ENCODE data around the gene SLX9.
A peak's percentile ranks its signal among the peaks of the same experiment; 100 is the strongest.

SLX9 gene

DNA sequence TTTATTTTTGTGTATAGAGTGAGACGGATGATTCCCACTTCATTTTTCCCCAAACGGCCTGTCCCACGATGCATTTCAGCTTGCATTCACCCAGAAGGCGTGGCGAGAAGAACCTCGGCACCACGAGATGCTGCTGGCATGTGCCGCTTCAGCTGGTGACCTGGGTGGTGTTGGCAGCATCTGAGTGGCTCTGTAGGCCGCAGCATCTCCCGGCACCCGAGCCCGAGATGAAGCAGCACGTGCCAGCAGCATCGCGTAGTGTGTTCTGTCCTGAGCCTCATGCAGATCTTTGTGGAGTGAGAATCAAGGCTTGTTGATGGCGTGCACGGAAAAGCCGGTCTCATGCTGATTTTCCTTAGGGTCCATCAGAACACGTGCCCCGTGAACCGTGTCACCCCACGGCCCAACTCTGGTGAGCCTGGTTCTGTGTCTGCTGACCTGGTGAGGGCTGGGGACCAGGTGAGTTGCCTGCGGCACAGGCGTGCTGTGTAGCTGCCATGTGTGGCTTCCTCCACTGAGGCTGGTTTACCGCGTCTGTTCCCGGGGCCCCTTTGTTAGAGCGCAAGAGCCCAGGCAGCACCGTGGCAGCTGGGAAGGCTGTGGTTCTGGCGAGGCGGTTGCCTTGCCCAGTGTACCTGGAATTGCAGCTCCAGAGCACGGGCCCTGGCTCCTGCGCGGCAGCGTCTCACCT lies 16.7 kb downstream of the SLX9 start:
- Mint-ChIP-seq H3K27ac (peak overlapping the region; percentile 45), H3K27me3 (ENCODE audit: low read depth, poor library complexity) (no peaks in the 10 kb centered on the region), H3K9me3 (no peaks in the 10 kb centered on the region), H3K36me3 (ENCODE audit: low read depth) (peaks cover 30% of the 10 kb centered on the region), H3K4me1 (peaks cover 23% of the 10 kb centered on the region), H3K4me3 (no peak overlapping the region)
- TF ChIP-seq, protein P1, sequence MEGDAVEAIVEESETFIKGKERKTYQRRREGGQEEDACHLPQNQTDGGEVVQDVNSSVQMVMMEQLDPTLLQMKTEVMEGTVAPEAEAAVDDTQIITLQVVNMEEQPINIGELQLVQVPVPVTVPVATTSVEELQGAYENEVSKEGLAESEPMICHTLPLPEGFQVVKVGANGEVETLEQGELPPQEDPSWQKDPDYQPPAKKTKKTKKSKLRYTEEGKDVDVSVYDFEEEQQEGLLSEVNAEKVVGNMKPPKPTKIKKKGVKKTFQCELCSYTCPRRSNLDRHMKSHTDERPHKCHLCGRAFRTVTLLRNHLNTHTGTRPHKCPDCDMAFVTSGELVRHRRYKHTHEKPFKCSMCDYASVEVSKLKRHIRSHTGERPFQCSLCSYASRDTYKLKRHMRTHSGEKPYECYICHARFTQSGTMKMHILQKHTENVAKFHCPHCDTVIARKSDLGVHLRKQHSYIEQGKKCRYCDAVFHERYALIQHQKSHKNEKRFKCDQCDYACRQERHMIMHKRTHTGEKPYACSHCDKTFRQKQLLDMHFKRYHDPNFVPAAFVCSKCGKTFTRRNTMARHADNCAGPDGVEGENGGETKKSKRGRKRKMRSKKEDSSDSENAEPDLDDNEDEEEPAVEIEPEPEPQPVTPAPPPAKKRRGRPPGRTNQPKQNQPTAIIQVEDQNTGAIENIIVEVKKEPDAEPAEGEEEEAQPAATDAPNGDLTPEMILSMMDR (IDR thresholded peaks at IDR 0.05), result no peak
- no peak for DNase-seq

DNA sequence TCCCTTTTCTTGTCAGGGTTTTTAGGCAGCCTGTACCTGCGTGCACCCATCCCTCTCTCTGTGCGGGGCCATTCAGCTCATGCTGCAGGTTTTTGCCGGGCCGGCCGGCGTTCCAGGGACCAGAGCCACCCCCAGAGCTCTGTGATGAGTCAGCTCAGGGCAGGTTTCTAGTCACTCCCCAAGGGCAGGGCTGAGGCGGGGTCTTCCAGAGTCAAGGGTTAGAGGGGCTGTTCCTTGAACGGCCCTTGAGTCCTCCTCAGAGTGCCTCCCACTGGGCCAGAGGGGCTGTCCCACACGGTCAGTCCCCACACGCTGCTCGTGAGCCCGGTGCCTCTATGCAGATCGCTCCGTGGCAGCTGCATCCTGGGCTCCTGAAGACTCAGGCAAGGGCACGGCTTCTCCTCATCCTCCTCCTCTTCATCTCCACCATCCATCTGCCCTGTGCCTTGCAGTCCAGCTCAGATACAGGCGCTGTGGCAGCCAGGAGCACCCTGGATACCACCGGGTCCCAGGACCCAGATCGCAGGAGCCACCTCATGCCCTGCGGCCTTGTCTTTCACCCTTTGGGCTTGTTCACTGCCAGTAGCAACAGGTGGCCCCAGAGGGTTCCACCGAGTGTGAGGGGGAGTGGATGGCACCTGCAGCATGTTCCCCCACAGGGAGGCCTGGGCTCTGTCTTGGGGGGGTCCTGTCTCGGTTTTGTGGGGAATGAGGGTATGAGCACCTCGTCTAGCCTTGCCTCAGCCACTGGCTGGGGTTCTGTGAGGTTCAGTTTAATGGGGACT lies 17.4 kb downstream of the SLX9 start:
- Mint-ChIP-seq H3K27ac (peak overlapping the region; percentile 96), H3K4me3 (no peak overlapping the region), H3K4me1 (peaks cover 26% of the 10 kb centered on the region), H3K27me3 (ENCODE audit: low read depth, poor library complexity) (no peaks in the 10 kb centered on the region), H3K36me3 (ENCODE audit: low read depth) (peaks cover 37% of the 10 kb centered on the region), H3K9me3 (no peaks in the 10 kb centered on the region)
- no peak for DNase-seq
- TF ChIP-seq, protein P1 (IDR thresholded peaks at IDR 0.05), result no peak

DNA sequence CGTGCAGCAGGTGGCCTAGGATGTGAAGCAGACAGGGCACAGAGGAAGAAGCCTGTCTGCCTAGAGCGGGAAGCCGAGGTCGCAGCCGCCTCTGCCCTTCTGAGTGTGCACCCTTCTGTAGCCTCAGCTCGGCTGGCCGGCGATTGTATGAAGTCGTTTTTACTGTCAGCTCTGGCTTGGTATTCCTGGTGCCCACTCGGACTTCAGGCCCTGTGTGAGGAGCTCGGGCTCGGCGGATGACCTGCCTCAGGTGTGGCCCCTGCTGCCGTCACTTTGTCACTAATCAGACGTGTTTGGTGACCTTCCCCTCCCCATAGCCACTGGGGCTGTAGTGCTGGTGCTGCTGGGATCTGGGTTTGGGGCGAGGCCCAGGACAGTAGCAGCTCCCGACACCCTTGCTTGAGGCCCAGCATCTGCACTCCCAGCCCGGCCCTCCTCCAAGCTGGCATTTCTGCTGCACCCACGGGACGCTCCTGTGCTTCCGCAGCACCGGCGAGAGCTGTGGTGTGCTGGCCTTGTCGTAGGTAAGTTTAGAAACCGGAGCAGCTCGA lies 18.1 kb downstream of the SLX9 start:
- Mint-ChIP-seq H3K36me3 (ENCODE audit: low read depth) (peaks cover 44% of the 10 kb centered on the region), H3K27ac (peak overlapping the region; percentile 96), H3K9me3 (no peaks in the 10 kb centered on the region), H3K4me1 (peaks cover 33% of the 10 kb centered on the region), H3K4me3 (no peak overlapping the region), H3K27me3 (ENCODE audit: low read depth, poor library complexity) (peaks cover 1% of the 10 kb centered on the region)
- DNase-seq, result no peak
- TF ChIP-seq, protein P1 (IDR thresholded peaks at IDR 0.05), result no peak

DNA sequence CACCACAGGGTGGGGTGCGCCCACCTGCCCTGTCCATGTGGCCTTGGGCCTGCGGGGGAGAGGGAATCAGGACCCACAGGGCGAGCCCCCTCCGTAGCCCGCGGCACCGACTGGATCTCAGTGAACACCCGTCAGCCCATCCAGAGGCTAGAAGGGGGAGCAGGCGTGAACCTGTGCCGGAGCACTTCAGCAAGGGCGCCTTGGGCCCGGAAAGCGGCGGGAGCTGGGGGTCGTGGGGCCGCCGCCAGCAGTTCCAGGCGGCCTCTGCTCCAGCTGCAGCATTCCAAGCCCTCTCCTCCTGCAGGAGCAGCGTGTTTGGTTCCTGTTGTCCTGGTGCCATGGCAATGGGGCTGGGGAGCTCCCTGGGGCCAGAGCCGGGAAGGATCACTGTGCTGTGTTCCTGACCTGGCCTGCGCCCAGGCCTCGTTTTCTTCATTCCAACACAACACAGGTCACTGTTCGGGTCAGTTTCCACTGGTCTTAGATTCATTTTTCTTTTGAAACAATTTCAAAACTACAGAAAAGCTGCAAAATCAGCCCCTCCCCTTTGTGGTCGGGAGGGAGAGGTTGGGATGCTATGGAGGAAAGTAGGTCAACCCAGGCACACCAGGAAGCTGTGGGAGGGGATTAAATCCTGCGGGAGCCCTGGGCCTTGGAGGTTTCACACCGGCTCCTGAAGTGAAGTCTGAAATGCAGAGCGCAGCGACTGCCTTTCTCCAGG lies 18.8 kb downstream of the SLX9 start:
- peaks cover 51% of the 10 kb centered on the region for H3K36me3 Mint-ChIP-seq (ENCODE audit: low read depth)
- peaks cover 3% of the 10 kb centered on the region for H3K9me3 Mint-ChIP-seq
- peaks cover 38% of the 10 kb centered on the region for H3K4me1 Mint-ChIP-seq
- peak; percentile 44 for DNase-seq
- peak overlapping the region; percentile 56 for H3K4me3 Mint-ChIP-seq
- TF ChIP-seq, protein P1 (IDR thresholded peaks at IDR 0.05), result no peak
- H3K27ac Mint-ChIP-seq, result peak overlapping the region; percentile 99
- H3K27me3 Mint-ChIP-seq (ENCODE audit: low read depth, poor library complexity), result peaks cover 4% of the 10 kb centered on the region

DNA sequence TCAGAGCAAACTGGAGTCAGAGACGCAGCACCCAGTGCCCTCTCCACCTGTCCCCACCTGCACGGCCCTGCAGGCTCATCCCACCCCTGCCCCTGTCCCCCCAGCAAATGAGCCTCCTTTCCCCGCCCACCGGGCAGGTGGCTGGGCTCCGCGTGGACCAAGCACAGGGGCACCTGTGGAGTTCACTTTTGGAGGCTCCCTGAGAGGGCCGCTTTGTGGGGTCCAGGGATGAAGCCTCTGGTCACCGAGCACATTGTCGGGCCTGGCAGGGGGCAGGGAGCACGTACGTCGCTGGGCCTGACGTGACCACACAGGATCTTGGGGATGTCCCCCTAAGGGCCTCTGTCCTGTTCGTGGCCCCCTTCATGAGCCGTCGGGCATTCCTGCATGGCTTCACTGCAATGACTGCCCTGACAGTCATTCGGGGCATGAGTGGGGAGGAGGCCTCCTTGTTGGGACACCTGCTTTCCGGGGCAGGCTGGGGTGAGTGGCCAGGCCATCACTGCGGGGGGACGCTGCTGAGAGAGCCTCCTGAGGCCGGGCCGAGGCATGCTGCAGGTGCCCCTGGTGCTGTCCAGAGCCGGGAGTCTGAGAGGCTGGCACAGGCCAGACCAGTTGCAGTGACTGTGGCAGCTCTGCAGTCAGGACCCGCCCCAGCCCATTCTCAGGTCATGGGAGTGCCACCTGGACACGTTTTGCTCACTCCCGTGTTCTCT lies 19.7 kb downstream of the SLX9 start:
- no peak for DNase-seq
- Mint-ChIP-seq H3K36me3 (ENCODE audit: low read depth) (peaks cover 60% of the 10 kb centered on the region), H3K27ac (no peak overlapping the region), H3K4me3 (no peak overlapping the region), H3K9me3 (peaks cover 9% of the 10 kb centered on the region), H3K4me1 (peaks cover 46% of the 10 kb centered on the region), H3K27me3 (ENCODE audit: low read depth, poor library complexity) (peaks cover 7% of the 10 kb centered on the region)
- TF ChIP-seq, protein P1 (IDR thresholded peaks at IDR 0.05), result no peak

Measured in nephron progenitor cell (in vitro differentiated cells).